GM21367 (cell line): ENCODE results near the gene DDX42.
"Not testable (repeated sequence)": the region's sequence is repeated elsewhere in the genome, so short reads cannot be mapped to it uniquely, and the experiment has no call there.

Source experiments
- ATAC-seq: cut with Tn5 transposase; IDR thresholded peaks from one replicate; pipeline ENCODE4 v1.9.1; 2021; ENCODE audit not compliant: unreplicated experiment

The DDX42 gene

GRCh38 chr17:63866625-63867024 is 92.7 kb downstream of the DDX42 start:
- ATAC-seq = not testable (repeated sequence)
